Upper lobe of right lung (tissue), 1 donor: ENCODE measurements around the gene SUMF1. TPM values are rescaled to one million over a fixed set of nuclear protein-coding genes. Genes with fewer than 3 reads are reported as not detected.

Experiments used
- ATAC-seq: fragments of 200-7000 bp; cut with Tn5 transposase; one replicate; pipeline ENCODE4 v1.9.1; 2020; ENCODE audit warnings: mild to moderate bottlenecking, moderate library complexity
- DNase-seq: peaks from one replicate; pipeline ENCODE4 v3.0.0-alpha.2; 2020
- H3K27ac ChIP-seq: fragments of 200-600 bp; one replicate; pipeline ENCODE4 v1.8.0; 2022
- H3K27me3 ChIP-seq: fragments of 200-600 bp; one replicate; pipeline ENCODE4 v1.8.0; 2022; ENCODE audit warnings: mild to moderate bottlenecking
- H3K36me3 ChIP-seq: fragments of 200-600 bp; one replicate; pipeline ENCODE4 v1.8.0; 2022
- H3K4me1 ChIP-seq: fragments of 200-600 bp; one replicate; pipeline ENCODE4 v1.8.0; 2022
- H3K4me3 ChIP-seq: fragments of 200-600 bp; one replicate; pipeline ENCODE4 v1.8.0; 2022; ENCODE audit warnings: mild to moderate bottlenecking
- H3K9me3 ChIP-seq: fragments of 200-600 bp; one replicate; pipeline ENCODE4 v1.8.0; 2022
- intact Hi-C: fragments of 100-400 bp; cut with DNase I; formaldehyde crosslinking; loops from one replicate; pipeline ENCODE4 v1.11.0; 2022
- total RNA-seq: library from RNA; stranded (reverse); fragmentation: NEBNext Ultra II Directional; extraction: Animal tissue kit (Norgen Biotek cat#: 25700); gene quantifications from one replicate; pipeline ENCODE4 v1.2.1, GENCODE V29; 2021
- TF ChIP-seq, protein P1 (sequence below): fragments of 200-600 bp; IDR thresholded peaks from one replicate; pipeline ENCODE4 v1.8.0; 2022; ENCODE audit warnings: antibody characterized with exemption
- donor health status: DM: no; HTN: yes; CAD: no; lungs with severe emphysema.

The SUMF1 gene
- total RNA-seq, 1 donor from 2014 or later: 33.3 TPM

DNA sequence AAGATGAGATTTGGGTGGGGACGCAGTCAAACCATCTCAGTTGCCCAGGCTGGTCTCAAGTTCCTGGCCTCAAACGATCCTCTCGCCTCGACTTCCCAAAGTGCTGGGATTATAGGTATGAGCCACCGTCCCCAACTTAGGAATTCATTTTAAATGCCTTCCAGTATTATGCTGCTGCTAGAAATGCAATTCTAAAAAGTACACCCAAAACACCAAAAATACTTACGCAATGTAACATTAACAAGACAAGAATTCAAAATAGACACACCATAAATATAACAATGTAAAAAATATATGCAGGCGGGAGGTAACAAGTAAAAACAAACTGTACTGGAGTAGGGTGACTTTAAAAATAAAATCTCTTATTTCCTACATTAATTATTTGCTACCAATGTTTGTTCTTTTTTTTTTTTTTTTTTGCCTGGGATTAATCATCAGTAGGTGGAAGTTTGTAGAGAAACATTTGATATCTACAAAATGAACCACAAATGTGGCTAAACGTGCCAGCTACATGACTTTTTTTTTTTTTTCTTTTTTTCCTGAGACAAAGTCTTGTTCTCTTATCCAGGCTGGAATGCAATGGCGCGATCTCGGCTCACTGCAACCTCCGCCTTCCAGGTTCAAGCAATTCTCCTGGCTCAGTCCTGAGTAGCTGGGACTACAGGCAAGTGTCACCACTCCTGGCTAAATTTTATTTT, 107.1 kb downstream of the SUMF1 start:
- TF ChIP-seq, protein P1, sequence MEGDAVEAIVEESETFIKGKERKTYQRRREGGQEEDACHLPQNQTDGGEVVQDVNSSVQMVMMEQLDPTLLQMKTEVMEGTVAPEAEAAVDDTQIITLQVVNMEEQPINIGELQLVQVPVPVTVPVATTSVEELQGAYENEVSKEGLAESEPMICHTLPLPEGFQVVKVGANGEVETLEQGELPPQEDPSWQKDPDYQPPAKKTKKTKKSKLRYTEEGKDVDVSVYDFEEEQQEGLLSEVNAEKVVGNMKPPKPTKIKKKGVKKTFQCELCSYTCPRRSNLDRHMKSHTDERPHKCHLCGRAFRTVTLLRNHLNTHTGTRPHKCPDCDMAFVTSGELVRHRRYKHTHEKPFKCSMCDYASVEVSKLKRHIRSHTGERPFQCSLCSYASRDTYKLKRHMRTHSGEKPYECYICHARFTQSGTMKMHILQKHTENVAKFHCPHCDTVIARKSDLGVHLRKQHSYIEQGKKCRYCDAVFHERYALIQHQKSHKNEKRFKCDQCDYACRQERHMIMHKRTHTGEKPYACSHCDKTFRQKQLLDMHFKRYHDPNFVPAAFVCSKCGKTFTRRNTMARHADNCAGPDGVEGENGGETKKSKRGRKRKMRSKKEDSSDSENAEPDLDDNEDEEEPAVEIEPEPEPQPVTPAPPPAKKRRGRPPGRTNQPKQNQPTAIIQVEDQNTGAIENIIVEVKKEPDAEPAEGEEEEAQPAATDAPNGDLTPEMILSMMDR: no peak
- intact Hi-C loops: loop anchor here (5.0 kb wide), 1 partner anchor 267 kb away; no protein-coding TSS in a partner anchor
- no peaks in the 10 kb centered on the region for H3K27me3 ChIP-seq
- no peak overlapping the region for H3K27ac ChIP-seq
- peaks cover 5% of the 10 kb centered on the region for H3K36me3 ChIP-seq
- H3K9me3 ChIP-seq: no peaks in the 10 kb centered on the region
- no peak overlapping the region for H3K4me3 ChIP-seq
- peaks cover 10% of the 10 kb centered on the region for H3K4me1 ChIP-seq
- no peak for ATAC-seq
- no peak for DNase-seq

DNA sequence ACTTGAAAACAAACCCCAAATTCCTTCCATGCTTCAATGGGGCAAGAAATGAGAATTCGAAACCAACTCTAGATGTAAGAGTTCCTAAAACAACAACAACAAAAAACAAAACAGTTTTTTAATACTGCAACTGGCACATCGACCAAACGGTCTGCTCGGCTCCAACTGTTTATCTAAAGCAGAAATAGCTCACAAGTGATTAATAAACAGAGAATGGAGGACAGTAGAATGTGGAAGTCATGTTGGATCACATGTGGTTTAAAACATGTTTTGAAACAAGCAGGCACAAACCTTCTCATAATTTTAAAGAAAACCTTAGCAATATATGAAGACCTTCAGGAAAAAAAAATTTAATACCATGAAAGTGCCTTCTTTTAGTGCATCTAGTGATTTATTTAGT, 108.8 kb downstream of the SUMF1 start:
- TF ChIP-seq, protein P1: no peak
- no peaks in the 10 kb centered on the region for H3K9me3 ChIP-seq
- DNase-seq (no peak), ATAC-seq (no peak)
- intact Hi-C loops: loop anchor here (5.0 kb wide), 1 partner anchor 269 kb away; no protein-coding TSS in a partner anchor
- H3K4me1 ChIP-seq: peaks cover 10% of the 10 kb centered on the region
- no peak overlapping the region for H3K27ac ChIP-seq
- H3K4me3 ChIP-seq: no peak overlapping the region
- no peaks in the 10 kb centered on the region for H3K27me3 ChIP-seq
- peaks cover 5% of the 10 kb centered on the region for H3K36me3 ChIP-seq

DNA sequence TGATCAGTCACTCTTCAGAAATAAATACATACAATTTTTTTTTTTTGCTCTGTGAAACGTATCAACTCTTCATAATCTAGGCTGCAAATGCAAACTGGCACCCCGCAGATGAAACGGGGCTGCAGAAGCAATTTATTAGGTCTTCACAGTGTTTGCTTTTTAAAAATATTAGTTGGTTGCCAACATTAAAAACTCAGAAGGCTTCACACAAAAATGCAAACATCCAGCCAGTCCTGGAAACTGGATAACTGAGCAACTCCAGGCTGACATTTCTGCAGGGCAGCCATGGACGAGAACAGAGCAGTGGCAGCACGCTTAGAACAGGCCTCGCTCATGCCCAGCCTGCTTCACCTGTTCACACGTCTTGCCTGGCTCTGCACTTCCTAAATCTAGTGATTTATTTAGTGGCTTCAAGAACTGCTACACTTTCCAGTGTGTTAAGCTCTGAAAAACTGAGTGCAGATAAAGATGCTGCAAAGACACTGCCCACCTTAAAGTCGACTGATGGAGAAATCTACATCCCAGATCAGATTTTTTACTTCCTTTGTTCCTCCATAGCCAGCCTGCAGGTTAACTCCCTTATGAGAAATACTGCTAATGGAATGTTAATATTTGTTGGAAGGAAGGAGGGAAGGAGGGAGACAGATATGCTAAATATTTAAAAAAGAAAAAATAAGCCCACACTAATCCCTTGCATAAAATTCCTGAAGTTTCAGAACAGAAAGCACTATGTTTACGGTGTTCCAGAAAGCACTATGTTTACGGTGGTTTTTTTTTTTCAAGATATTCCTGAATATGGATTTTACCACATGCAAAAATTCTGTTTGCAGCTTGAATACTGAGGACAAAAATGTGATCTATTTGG, 110.3 kb downstream of the SUMF1 start:
- no peaks in the 10 kb centered on the region for H3K27me3 ChIP-seq
- ATAC-seq: peak; percentile 23
- no peaks in the 10 kb centered on the region for H3K9me3 ChIP-seq
- H3K27ac ChIP-seq: no peak overlapping the region
- no peak for DNase-seq
- TF ChIP-seq, protein P1: no peak
- peaks cover 10% of the 10 kb centered on the region for H3K4me1 ChIP-seq
- H3K4me3 ChIP-seq: no peak overlapping the region
- H3K36me3 ChIP-seq: peaks cover 5% of the 10 kb centered on the region
- intact Hi-C loops: loop anchor here (5.0 kb wide), 1 partner anchor 271 kb away; no protein-coding TSS in a partner anchor

DNA sequence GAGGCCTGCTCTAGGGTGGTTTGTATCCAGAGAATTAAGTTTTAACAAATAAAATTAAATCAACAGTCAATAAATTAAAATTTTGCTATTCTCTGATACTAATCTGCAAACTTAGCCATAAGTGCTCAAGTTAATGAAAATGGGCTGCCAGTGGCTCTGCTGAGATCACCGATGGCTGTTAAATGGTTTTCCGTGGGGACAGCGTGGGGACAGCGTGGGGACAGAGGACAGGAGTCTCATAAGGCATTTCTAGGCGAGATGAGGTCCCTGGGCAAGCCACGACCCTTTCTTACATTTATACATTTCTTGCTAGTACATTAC, 110.9 kb downstream of the SUMF1 start:
- ATAC-seq: no peak
- Histone ChIP-seq H3K27me3 (no peaks in the 10 kb centered on the region), H3K4me1 (peaks cover 14% of the 10 kb centered on the region), H3K4me3 (no peak overlapping the region), H3K9me3 (no peaks in the 10 kb centered on the region), H3K27ac (no peak overlapping the region), H3K36me3 (peaks cover 3% of the 10 kb centered on the region)
- DNase-seq: no peak
- TF ChIP-seq, protein P1: no peak
- intact Hi-C loops: loop anchor here (5.0 kb wide), 1 partner anchor 271 kb away; no protein-coding TSS in a partner anchor

DNA sequence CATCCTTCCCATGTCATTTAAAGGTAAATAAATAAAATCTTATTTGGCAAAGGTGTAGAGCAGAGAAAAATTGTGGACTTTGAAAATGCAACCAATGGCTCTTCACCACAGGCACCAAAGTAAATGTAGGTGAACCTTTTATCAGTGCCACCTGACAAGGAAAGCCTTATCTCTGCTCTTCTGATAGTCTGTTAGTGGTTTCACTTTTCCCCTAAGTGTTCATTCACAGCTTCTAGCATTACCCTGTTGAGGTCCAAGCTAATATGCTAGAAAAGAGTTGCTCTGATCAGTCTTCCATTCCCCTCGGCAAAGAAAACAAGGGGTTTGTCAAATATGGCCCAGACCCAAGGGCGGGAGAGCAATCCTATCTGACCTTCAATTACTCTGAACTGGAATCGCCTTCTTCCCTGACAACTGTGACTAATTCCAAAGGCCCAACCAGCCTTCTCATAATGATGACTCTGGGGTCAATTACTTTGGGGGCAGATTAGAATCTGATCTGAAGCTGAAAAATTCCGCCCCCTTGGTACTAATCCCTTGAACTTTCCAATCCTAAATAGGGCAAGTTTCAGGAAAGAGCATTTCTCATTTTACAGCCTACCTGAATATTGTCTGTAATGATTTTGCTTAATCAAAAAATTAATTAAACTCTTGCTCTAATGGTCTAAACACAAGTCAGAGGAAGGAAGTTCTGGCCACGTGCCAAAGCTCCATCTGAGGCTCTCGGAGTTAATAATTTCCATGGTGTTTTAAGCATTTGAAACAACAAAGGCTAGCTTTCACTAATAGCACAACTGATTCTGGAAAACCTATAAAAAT, 111.5 kb downstream of the SUMF1 start:
- DNase-seq (no peak), ATAC-seq (no peak)
- Histone ChIP-seq H3K4me3 (no peak overlapping the region), H3K4me1 (peaks cover 15% of the 10 kb centered on the region), H3K27ac (no peak overlapping the region), H3K9me3 (no peaks in the 10 kb centered on the region), H3K27me3 (no peaks in the 10 kb centered on the region), H3K36me3 (no peaks in the 10 kb centered on the region)
- intact Hi-C loops: loop anchor here (5.0 kb wide), 1 partner anchor 272 kb away; no protein-coding TSS in a partner anchor
- TF ChIP-seq, protein P1: no peak
